NT2/D1 (cell line): ENCODE data around the gene RIPOR3.
"Not testable (repeated sequence)": the region's sequence is repeated elsewhere in the genome, so short reads cannot be mapped to it uniquely, and the experiment has no call there.

ENCODE experiments used
- DNase-seq: peaks from one replicate; pipeline ENCODE4 v3.0.0-alpha.2; 2011; ENCODE audit warnings: low read depth, low spot score
- H3K27me3 ChIP-seq: 2 replicates; pipeline ENCODE4 v1.6.0; 2011; ENCODE audit warnings: mild to moderate bottlenecking; ENCODE audit not compliant: insufficient read length, insufficient read depth
- H3K36me3 ChIP-seq: 2 replicates; pipeline ENCODE4 v1.6.1; 2011; ENCODE audit warnings: mild to moderate bottlenecking, low read length, mixed read lengths; ENCODE audit not compliant: insufficient read depth, insufficient read length
- H3K4me1 ChIP-seq: 2 replicates; pipeline ENCODE4 v1.5.1; 2011; ENCODE audit not compliant: insufficient read depth, insufficient read length
- H3K4me3 ChIP-seq: 2 replicates; pipeline ENCODE4 v1.5.1; 2011; ENCODE audit warnings: low read depth; ENCODE audit not compliant: insufficient read length
- H3K9ac ChIP-seq: 2 replicates; pipeline ENCODE4 v1.6.0; 2011; ENCODE audit warnings: low read depth; ENCODE audit not compliant: insufficient read length
- H3K9me3 ChIP-seq: 2 replicates; pipeline ENCODE4 v1.5.1; 2011; ENCODE audit warnings: mild to moderate bottlenecking, low read length; ENCODE audit not compliant: insufficient read depth
- SUZ12 ChIP-seq: IDR thresholded peaks from 2 replicates; pipeline ENCODE4 v1.6.1; 2011; ENCODE audit not compliant: insufficient read length, insufficient read depth; ENCODE audit errors: extremely low read depth
- YY1 ChIP-seq: IDR thresholded peaks from 2 replicates; pipeline ENCODE4 v1.6.1; 2011; ENCODE audit not compliant: insufficient read length, insufficient read depth
- ZNF274 ChIP-seq: IDR thresholded peaks from 2 replicates; pipeline ENCODE4 v1.6.1; 2011; ENCODE audit warnings: mild to moderate bottlenecking, low read depth, low read length

Gene RIPOR3

DNA sequence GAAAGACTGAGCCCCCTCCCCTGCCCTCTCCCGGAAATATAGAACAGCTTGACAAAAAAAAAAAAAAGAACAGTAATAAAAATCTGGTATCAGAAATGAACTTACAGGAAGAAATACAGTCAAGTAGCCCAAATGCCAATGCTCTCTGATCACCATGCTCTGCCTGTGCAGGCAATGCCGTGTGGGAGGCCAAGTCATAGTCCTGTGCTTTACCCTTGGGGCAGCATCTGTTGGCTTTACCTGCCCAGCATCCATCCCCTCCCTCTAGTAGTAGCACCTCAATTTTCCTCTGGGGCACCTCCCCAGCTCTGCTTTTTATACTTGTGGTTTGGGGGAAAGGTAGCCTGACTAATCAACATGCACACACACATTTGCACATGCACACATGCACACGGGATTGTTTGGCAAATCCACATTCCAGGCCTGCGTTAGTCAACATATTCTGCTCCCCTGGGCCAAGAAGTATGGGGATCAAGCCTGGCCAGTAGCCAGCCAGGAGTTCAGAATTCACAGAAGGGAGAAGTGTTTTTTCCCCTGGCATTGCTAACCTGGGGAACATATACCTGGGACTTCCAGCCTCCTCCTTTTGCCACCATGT lies 70.2 kb downstream of the RIPOR3 start:
- Histone ChIP-seq H3K4me1 (peaks cover 15% of the 10 kb centered on the region), H3K9me3 (peaks cover 10% of the 10 kb centered on the region), H3K4me3 (no peak overlapping the region), H3K36me3 (no peaks in the 10 kb centered on the region), H3K9ac (no peak overlapping the region), H3K27me3 (no peaks in the 10 kb centered on the region)
- DNase-seq, result no peak
- TF ChIP-seq YY1, result no peak
- no peak for TF ChIP-seq ZNF274
- no peak for TF ChIP-seq SUZ12

DNA sequence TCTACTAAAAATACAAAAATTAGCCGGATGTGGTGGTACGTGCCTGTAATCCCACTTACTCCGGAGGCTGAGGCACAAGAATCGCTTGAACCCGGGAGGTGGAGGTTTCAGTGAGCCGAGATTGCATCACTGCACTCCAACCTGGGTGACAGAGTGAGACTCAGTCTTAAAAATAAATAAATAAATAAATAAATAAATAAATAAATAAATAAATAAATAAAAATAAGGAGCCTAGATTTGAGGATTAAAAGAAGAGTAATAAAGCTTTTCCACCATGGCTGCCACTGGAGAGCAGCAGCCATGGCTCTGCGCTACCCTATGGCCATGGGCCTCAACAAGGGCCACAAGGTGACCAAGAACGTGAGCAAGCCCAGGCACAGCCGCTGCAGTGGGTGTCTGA lies 70.9 kb downstream of the RIPOR3 start:
- DNase-seq, H3K4me1 ChIP-seq, H3K9me3 ChIP-seq, H3K27me3 ChIP-seq, H3K36me3 ChIP-seq, H3K4me3 ChIP-seq, H3K9ac ChIP-seq: not testable (repeated sequence)

GRCh38 chr20:50618537-50618936 lies 72.8 kb downstream of the RIPOR3 start:
- DNase-seq, result no peak
- Histone ChIP-seq H3K4me1 (peaks cover 7% of the 10 kb centered on the region), H3K36me3 (no peaks in the 10 kb centered on the region), H3K4me3 (no peak overlapping the region), H3K9ac (no peak overlapping the region), H3K9me3 (peaks cover 10% of the 10 kb centered on the region), H3K27me3 (no peaks in the 10 kb centered on the region)
- TF ChIP-seq YY1, result no peak

GRCh38 chr20:50617022-50617421 lies 74.3 kb downstream of the RIPOR3 start:
- Histone ChIP-seq H3K36me3 (no peaks in the 10 kb centered on the region), H3K9ac (no peak overlapping the region), H3K27me3 (no peaks in the 10 kb centered on the region), H3K4me3 (no peak overlapping the region), H3K9me3 (peaks cover 10% of the 10 kb centered on the region), H3K4me1 (peaks cover 7% of the 10 kb centered on the region)
- no peak for TF ChIP-seq SUZ12
- TF ChIP-seq ZNF274, result no peak
- TF ChIP-seq YY1, result no peak
- DNase-seq, result no peak

- Histone ChIP-seq H3K9ac (no peak overlapping the region), H3K4me3 (no peak overlapping the region), H3K4me1 (peaks cover 7% of the 10 kb centered on the region), H3K9me3 (no peaks in the 10 kb centered on the region), H3K36me3 (no peaks in the 10 kb centered on the region), H3K27me3 (no peaks in the 10 kb centered on the region)
- TF ChIP-seq ZNF274 (no peak), YY1 (no peak), SUZ12 (no peak)
- no peak for DNase-seq
These were observed 75.9 kb downstream of the RIPOR3 start for GRCh38 chr20:50615407-50615806.

GRCh38 chr20:50613438-50614169 lies 77.7 kb downstream of the RIPOR3 start:
- no peak overlapping the region for H3K4me3 ChIP-seq
- no peak for DNase-seq
- TF ChIP-seq SUZ12, result no peak
- no peak for TF ChIP-seq ZNF274
- TF ChIP-seq YY1, result no peak
- H3K36me3 ChIP-seq, result no peaks in the 10 kb centered on the region
- no peak overlapping the region for H3K9ac ChIP-seq
- H3K4me1 ChIP-seq, result peaks cover 2% of the 10 kb centered on the region
- H3K9me3 ChIP-seq, result no peaks in the 10 kb centered on the region
- H3K27me3 ChIP-seq, result no peaks in the 10 kb centered on the region

DNA sequence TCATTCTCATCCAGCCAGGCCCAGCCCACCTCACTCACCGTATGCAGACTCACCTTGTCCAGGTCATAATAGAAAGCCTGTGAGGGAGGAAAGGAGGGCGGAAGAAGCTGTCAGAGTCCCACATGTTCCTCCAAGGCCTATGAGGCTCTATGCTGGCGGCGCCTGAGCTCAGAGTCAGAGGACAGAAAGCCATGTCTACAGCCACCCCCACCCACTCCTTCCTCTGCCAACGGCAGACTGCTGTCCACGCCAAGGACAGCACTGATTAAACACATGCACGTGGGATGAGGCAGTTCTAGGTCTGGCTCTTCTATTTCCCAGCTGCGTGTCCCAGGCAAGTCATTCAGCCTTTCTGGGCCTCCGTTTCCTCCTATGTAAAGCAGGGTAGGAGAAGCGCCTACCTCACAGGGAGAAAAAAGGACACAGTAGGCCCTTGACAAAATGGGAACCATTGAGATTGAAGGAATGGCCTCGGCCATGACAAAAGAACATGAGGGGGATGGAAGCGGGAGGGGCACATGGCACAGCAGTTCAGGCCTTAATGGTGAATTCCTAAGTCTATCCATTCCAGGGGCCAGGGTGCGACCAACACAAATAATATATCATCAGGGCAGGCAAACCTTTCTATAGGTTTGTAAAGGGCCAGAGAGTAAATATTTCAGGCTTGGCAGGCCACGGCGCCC lies 80.1 kb downstream of the RIPOR3 start:
- Histone ChIP-seq H3K4me3 (no peak overlapping the region), H3K9me3 (no peaks in the 10 kb centered on the region), H3K4me1 (no peaks in the 10 kb centered on the region), H3K9ac (no peak overlapping the region), H3K27me3 (no peaks in the 10 kb centered on the region), H3K36me3 (no peaks in the 10 kb centered on the region)
- TF ChIP-seq SUZ12 (no peak), ZNF274 (no peak), YY1 (no peak)
- peak; percentile 33 for DNase-seq
